ENCODE results near the gene ZER1.
"Not testable (repeated sequence)": the region's sequence is repeated elsewhere in the genome, so short reads cannot be mapped to it uniquely, and the experiment has no call there.

Gene ZER1

GRCh38 chr9:128713941-128714573, 57.7 kb downstream of the ZER1 start:
- DNase-seq, result no peak

GRCh38 chr9:128713411-128713780, 58.3 kb downstream of the ZER1 start:
- no peak for DNase-seq

- no peak for DNase-seq
Measured at GRCh38 chr9:128712451-128713410, 59.0 kb downstream of the ZER1 start.

GRCh38 chr9:128707446-128707845, 64.3 kb downstream of the ZER1 start:
- DNase-seq, result no peak

GRCh38 chr9:128706671-128707381, 64.9 kb downstream of the ZER1 start:
- DNase-seq, result no peak

GRCh38 chr9:128706045-128706444, 65.7 kb downstream of the ZER1 start:
- DNase-seq, result no peak

GRCh38 chr9:128705051-128705965, 66.4 kb downstream of the ZER1 start:
- no peak for DNase-seq

GRCh38 chr9:128704356-128704670, 67.4 kb downstream of the ZER1 start:
- DNase-seq, result no peak

- DNase-seq, result no peak
Measured at GRCh38 chr9:128703616-128704355, 67.9 kb downstream of the ZER1 start.

GRCh38 chr9:128702949-128703615, 68.6 kb downstream of the ZER1 start:
- no peak for DNase-seq

GRCh38 chr9:128702445-128702948, 69.2 kb downstream of the ZER1 start, which contains the start of gene PKN3:
Gene PKN3 (plus strand): TSS chr9:128702503. CDS start chr9:128702916, 413 bp downstream.
- peak; percentile 92 to 95 for DNase-seq

GRCh38 chr9:128701227-128701854, 70.4 kb downstream of the ZER1 start:
- DNase-seq, result no peak

GRCh38 chr9:128699096-128699795, 72.5 kb downstream of the ZER1 start:
- not testable (repeated sequence) for DNase-seq

GRCh38 chr9:128696923-128697707, 74.6 kb downstream of the ZER1 start:
- DNase-seq, result no peak

- DNase-seq, result no peak
Measured at GRCh38 chr9:128694344-128694743, 77.4 kb downstream of the ZER1 start.

- DNase-seq, result not testable (repeated sequence)
Measured at GRCh38 chr9:128693738-128694137, 78.0 kb downstream of the ZER1 start.

GRCh38 chr9:128690684-128691034, 81.1 kb downstream of the ZER1 start:
- no peak for DNase-seq

GRCh38 chr9:128689820-128690683, 81.7 kb downstream of the ZER1 start:
- peak; percentile 22 to 41 for DNase-seq

Measured in stimulated activated CD4-positive, alpha-beta T cell treated with anti-CD3 and anti-CD28 coated beads, Interleukin-2, amount 100 ng/mL, for 48 hours (primary cell).